ENCODE results near the gene NRIP3. TPM values are rescaled to one million over a fixed set of nuclear protein-coding genes. Genes with fewer than 3 reads are reported as not detected.
A peak's percentile ranks its signal among the peaks of the same experiment; 100 is the strongest.

The NRIP3 gene
- total and polyA plus RNA-seq, 9 of the 15 experiments (the other 6 are each of a cell fraction or from before 2014, with no cell fraction given) = 4.4 to 18.7 (median 11.6) TPM

- Histone ChIP-seq H3K4me3 (no peak overlapping the region), H3K9ac (ENCODE audit: insufficient read depth in 1 of 2, low read depth in 2 of 2, low read length in 2 of 2) (no peak overlapping the region), H3K4me2 (ENCODE audit: insufficient read depth, low read length) (no peak overlapping the region), H3K9me1 (ENCODE audit: control insufficient read depth, insufficient read depth, low read length) (no peaks in the 10 kb centered on the region), H3K9me3 (replicated peaks; ENCODE audit: control insufficient read depth, insufficient read depth, low read depth, low read length) (peaks cover 4% of the 10 kb centered on the region; the same call in 1 of the 2 replicates), H2AFZ (ENCODE audit: low read depth, low read length) (0 out of 2 replicates have a peak overlapping the region, but pooled peaks have one; percentile 8), H3K4me1 (replicated peaks in 1 of 2; ENCODE audit: control insufficient read depth in 2 of 2, insufficient read depth in 2 of 2, low read length in 2 of 2) (no peaks in the 10 kb centered on the region; a peak in 2 of 5 replicates), H3K27ac (ENCODE audit: extremely low read depth, low read depth, low read length) (no peak overlapping the region), H3K27me3 (ENCODE audit: control insufficient read depth in 2 of 2, insufficient read depth in 2 of 2, low read length in 2 of 2) (peaks cover 2 to 35% of the 10 kb centered on the region in 2 experiments; a peak in 3 of 5 replicates), H4K20me1 (replicated peaks; ENCODE audit: control insufficient read depth, insufficient read depth, low read length) (no peaks in the 10 kb centered on the region), H3K36me3 (ENCODE audit: control insufficient read depth, insufficient read depth, low read length) (no peaks in the 10 kb centered on the region), H3K79me2 (ENCODE audit: control insufficient read depth, insufficient read depth, low read length) (no peaks in the 10 kb centered on the region)
- ATAC-seq (no peak), DNase-seq (ENCODE audit: extremely low read depth in 1 of 4, low spot score in 3 of 4) (no peak), FAIRE-seq (no peak)
- TF ChIP-seq ZNF280B (CRISPR knock-in tag; IDR thresholded peaks at IDR 0.05) = no peak
- no peak for TF ChIP-seq E2F8 (IDR thresholded peaks at IDR 0.05; ENCODE audit: low read depth, partially characterized antibody)
- TF ChIP-seq POLR2H (tag; IDR thresholded peaks at IDR 0.05; ENCODE audit: low read depth) = no peak
- TF ChIP-seq ZBTB26 (CRISPR knock-in tag; IDR thresholded peaks at IDR 0.05) = no peak
- TF ChIP-seq ZNF146 (CRISPR knock-in tag; IDR thresholded peaks at IDR 0.05; ENCODE audit: unreplicated experiment) = no peak
- TF ChIP-seq NR3C1 (CRISPR knock-in tag; IDR thresholded peaks at IDR 0.05) = no peak
- peak; percentile 49; the same call in 1 of the 2 replicates for TF ChIP-seq GABPA (tag; conservative IDR thresholded peaks at IDR 0.05; ENCODE audit: low read depth)
- TF ChIP-seq FOXA1 (IDR thresholded peaks at IDR 0.05; ENCODE audit: borderline replicate concordance) = no peak
- no peak for TF ChIP-seq E2F3 (CRISPR knock-in tag; IDR thresholded peaks at IDR 0.05)
- no peak for TF ChIP-seq ZBTB9 (CRISPR knock-in tag; IDR thresholded peaks at IDR 0.05)
- TF ChIP-seq FOXA3 (CRISPR knock-in tag; conservative IDR thresholded peaks at IDR 0.05 in 1 of 2, IDR thresholded peaks at IDR 0.05 in 1 of 2) = 0 out of 4 replicates have a peak, but pooled peaks of 1 of the 2 experiments have one; percentile 16
- TF ChIP-seq CBX5 (IDR thresholded peaks at IDR 0.05; ENCODE audit: borderline replicate concordance, low read depth) = no peak
- POLR2A ChIA-PET = interaction anchor here (0.5 to 3.4 kb wide), 2 partner anchors 14 to 947 kb away, joined by 3 to 17 read pairs; partner anchors contain the start of gene NRIP3
- intact Hi-C loops (cut with micrococcal nuclease) (loop anchor here (5.0 kb wide), 1 partner anchor 45 kb away; no protein-coding TSS in a partner anchor), in situ Hi-C loops (cut with MboI) (loop anchor here (10.0 kb wide), 1 partner anchor 118 kb away; no protein-coding TSS in a partner anchor)
- BruUV-seq (replicated peaks) = no TSS peak
- CTCF ChIA-PET (ENCODE audit: low intra/inter-chr PET ratio) = interaction anchor here (1.5 to 1.9 kb wide), 2 partner anchors 116 to 490 kb away, joined by 3 to 6 read pairs; no protein-coding TSS in a partner anchor
- WGBS (ENCODE audit: insufficient coverage, low coverage, missing lambda C conversion rate) = 7% methylated on average over 6 of the region's 6 CpGs
These were observed 13.3 kb upstream of the NRIP3 start for GRCh38 chr11:9016916-9017642.

All from K562 (cell line).